ENCODE data around the gene FYN.

FYN gene

DNA sequence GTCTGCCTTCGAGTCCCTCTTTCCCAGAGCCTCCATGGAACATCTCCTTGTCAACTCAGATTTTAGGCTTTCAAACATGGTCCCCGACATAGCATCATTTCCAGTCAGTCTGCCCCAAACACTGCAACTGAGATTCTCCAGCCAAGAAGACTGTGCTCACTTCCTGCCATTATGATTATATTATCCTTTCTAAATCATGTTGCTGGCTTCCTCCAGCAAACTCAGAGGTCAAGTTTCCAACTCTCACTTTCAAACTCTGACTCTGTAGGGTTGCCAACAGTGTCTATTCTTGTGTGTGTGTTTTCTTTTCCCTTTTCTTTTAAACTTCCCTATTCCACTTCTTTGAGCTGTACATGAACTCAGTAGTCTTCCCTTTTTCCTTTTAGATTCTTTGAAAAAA, 206.4 kb downstream of the FYN start:
- DNase-seq = no peak

GRCh38 chr6:111664565-111665030, 208.7 kb downstream of the FYN start:
- DNase-seq = peak in 2 of 56 donors; percentile 22 to 32

- DNase-seq = peak in 37 of 56 donors; percentile 15 to 62 (median 38)
These were observed 209.3 kb downstream of the FYN start for GRCh38 chr6:111663692-111664564.

DNA sequence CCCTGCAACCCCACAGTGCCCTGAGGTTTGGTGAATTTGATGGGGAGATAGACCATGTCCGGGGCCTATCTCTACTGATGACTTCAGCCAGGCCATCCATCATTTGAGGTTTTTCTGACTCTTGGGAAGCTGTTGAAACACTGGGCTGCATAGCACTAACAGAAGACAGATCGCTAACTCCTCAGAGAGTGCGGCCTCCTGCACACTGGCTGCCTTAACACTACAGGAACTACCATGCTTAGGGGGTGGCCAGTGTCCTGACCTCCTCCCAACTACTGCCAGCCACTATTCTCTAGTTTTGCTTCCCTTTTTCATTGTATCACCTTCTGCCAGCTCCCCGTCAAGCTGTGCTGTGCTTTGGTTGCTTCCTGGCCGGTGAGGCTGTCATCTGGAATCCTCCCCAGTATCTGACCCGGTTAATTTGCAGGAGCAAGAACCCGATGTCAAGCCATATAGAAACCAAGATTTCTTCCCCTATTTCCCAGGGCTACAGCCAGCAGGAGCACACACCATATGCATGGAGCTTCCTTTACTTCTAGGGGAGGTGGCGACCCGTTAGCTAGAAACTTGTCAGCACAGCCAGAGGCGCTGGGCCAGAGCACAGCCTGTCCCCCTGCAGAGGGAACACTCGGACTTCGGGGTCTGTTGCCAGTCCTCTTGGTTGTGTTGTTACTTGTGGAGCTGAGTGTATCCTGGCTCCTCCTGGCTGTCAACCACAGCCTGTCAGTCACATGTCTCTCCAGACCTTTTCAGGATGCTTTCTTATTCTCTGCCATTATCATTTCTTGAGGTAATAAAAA, 210.3 kb downstream of the FYN start:
- peak in 19 of 56 donors; percentile 13 to 58 (median 44) for DNase-seq

GRCh38 chr6:111662072-111662793, 211.0 kb downstream of the FYN start:
- DNase-seq = no peak

DNA sequence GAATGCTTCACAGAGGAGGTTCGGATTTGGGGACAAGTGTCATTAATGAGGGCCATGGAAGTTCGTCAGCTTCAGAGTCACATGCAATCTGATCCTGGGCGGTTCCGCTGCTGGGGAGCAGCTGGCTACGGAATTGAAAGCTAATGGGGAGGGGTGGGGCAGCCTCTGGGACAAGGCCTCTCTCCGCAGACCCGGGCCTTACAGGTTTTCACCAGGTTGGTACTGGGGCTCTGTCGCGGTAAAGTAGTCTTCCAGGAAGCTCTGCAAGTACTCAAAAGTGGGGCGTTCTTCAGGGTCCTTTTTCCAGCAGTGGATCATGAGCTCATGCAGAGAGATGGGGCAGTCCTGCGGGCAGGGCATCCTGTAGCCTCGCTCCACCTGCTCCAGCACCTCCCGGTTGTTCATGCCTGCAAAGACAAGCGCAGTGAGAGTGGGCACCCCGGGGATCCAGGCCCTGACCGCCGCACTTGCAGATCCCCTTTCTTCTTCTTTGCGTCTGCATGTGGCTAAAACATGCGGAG, 211.7 kb downstream of the FYN start:
- peak in 1 of 56 donors; percentile 11 for DNase-seq

GRCh38 chr6:111660531-111660930, 212.7 kb downstream of the FYN start:
- DNase-seq = no peak

- no peak for DNase-seq
These were observed 214.6 kb downstream of the FYN start for GRCh38 chr6:111658462-111659154.

DNA sequence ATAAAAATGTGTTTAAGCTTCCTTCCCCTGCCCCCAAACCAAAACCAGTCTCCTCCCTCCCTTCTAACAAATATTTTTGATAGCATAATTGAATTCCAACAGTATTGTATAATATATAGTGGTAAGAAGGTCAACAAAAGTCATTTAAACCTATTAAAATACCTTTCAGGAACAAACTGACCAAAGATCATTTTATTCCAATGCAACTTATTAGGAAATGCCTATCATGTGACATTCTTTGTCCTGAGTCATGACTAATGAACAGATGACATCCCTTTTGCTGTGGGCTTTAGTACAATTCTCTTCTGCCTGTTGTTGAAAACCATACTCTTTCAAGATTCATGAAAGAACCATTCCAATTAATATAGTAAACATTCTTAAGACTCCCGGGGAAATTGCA, 216.1 kb downstream of the FYN start:
- DNase-seq = no peak

GRCh38 chr6:111653979-111654378, 219.3 kb downstream of the FYN start:
- no peak for DNase-seq

DNA sequence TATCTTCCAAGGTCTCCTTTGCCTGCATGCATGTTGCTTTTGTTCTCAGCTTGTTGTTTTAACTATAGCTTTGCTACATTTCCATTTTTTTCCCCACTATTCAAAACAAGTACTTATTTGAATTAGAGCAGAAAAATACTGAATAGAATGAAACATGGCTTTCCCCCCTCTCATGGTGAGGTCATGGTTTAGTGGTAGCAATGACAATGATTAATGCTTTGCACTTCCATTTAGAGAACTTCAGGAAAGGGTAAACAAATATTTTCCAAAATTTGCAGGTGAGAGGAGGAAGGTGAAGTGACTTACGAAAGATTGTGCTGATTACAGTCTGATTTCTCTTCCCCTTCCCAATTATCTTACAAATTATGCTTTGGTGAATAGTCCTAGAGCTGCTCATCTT, 219.8 kb downstream of the FYN start:
- DNase-seq = no peak

DNA sequence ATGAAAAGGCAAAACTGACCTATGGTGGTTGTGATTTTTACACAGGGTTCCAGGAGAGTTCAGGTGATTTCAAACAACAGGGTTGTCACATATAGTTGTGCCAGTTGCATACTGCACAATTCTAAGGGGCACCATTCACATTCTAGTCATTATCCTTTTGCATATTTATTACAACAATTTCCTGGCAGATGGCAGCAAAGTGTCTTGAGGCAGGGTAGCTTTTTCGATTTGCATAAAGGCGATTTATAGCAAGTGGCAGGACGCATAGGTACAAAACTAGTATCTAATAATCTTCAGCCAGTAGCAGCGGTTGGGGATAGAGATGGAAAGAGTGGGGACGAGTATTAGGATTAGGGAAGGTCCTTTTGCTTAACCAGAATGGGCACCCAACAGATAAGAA, 221.1 kb downstream of the FYN start:
- no peak for DNase-seq

- peak in 1 of 56 donors; percentile 10 for DNase-seq
These were observed 221.8 kb downstream of the FYN start for GRCh38 chr6:111651185-111652034.

DNA sequence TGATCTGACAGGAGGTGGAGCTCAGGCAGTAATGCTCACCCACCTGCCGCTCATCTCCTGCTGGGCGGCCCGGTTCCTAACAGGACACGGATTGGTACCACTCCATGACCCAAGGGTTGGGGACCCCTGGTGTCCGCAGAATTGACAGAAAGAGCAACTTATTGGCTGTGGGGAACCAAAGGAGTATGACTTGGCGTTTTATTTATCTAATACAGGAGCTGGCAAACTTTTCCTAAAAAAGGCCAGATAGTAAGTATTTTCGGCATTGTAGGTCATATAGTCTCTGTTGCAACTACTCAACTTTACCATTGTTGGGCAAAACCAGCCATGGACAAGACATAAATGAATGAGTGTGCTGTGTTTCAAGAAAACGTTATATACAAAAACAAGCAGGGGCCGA, 223.2 kb downstream of the FYN start:
- no peak for DNase-seq

DNA sequence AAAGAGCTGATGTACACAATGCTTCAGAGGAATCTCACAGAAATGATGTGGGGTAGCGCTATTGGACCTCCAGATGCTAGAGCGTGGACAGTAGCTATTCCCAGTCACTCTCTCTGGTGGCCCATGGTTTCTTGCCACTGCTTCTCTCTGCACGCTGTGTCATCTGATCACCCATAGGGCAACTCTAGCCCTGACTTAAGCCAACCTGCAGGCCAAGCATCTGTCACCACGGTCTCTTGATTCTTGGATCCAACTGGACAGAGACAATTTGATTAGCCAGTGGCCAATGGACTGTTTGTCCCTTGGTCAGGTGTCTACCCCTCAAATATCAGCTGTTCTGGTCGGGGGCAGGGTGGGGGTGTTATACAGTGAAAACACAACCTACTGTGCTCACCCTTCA, 225.2 kb downstream of the FYN start:
- no peak for DNase-seq

GRCh38 chr6:111646942-111647341, 226.3 kb downstream of the FYN start:
- DNase-seq = no peak

DNA sequence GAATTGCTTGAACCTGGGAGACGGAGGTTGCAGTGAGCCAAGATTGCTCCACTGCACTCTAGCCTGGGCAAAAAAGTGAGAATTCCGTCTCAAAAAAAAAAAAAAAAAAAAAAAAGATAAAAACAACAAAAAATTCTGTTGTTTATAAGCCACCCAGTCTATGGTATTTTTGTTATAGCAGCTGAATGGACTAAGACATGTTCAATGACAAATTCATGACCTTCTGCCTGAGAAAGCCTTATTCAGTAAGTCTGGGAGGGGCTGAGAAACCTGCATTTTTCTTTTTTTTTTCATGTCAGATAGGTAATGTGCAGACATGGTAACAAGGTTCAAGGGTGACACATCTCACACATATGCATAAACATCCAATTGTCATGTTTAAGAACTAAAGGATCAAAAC, 227.2 kb downstream of the FYN start:
- DNase-seq = no peak

DNA sequence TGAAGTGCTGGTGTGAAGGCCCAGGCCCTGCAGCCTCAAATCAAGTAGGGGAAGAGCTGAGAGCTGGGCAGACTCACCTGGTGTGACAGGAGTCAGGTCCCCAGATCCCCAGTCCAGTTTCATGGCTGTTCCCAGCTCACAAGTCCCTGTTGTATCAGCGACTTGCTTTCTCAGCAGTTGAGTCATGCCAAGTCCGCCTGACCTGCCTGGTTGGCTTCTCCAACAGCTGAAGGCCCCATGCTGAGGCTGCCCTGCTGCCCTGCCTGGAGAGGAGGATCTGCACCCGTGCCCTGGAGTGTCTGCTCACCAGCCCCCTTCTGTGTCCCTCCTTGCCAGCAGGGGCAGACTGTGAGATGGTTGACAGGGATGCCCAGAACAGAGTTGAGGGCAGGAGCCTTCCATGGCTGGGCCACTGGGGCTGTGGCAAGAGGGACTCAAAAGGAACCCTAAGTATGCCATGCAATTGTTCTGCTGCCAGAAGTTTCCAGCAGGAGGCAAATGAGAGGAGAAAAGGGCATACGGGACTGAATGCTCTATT, 228.3 kb downstream of the FYN start:
- DNase-seq = no peak

DNA sequence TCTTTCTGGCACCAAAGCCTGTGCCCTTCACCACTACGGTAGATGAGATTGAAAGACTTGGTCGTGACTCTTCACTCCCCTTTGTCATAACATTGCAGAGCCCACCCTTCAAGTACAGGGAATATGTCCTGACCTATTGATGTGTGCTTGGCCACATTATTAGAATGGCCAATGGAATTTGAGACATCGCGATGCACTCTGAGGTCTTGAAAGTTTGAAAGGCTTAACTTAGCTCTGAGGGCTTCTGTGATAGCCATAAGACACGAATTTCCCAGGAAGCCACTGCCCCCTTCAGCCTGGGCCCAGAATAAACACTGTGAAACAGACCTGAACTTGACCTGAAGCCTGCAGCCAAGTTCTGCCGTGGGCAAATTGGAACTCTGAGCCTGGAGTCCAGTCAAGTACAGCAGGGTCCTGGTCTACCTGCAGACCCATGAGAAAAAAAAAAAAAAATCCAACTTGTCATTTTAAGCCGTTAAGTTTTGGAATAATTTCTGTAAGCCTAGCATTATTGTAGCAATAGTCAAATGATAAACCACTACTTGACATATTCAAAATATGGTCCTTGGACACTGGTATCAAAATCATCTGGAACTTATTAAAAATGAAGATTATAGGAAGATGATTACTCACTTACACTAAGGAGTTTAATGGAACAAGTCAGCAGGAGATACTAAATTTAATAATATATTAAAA, 230.6 kb downstream of the FYN start:
- peak in 29 of 56 donors; percentile 11 to 65 (median 23) for DNase-seq
